Neural cell (in vitro differentiated cells): ENCODE results near the gene C10orf53. TPM values are rescaled to one million over a fixed set of nuclear protein-coding genes. Genes with fewer than 3 reads are reported as not detected.

Experiments
- H2AFZ ChIP-seq: fragments of 200-600, 300-800 bp; sonication (generic), shearing (Covaris generic); 2 replicates; pipeline ENCODE4 v1.6.0; 2014; ENCODE audit warnings: low read depth, mild to moderate bottlenecking, antibody characterized with exemption, low read length, moderate library complexity
- H3F3A ChIP-seq: fragments of 200-600 bp; shearing (Covaris generic); 2 replicates; pipeline ENCODE4 v1.6.1; 2016; ENCODE audit warnings: mild to moderate bottlenecking, moderate library complexity, mixed read lengths, antibody characterized with exemption, low read length; ENCODE audit not compliant: insufficient read depth, poor library complexity, severe bottlenecking
- H3K27ac ChIP-seq: fragments of 200-600, 300-800 bp; sonication (generic), shearing (Covaris generic); 2 replicates; pipeline ENCODE4 v1.5.1; 2014; ENCODE audit warnings: mild to moderate bottlenecking, low read length, moderate library complexity
- H3K27me3 ChIP-seq: fragments of 300-800, 200-600 bp; sonication (generic), shearing (Covaris generic); 2 replicates; pipeline ENCODE4 v1.6.0; 2014; ENCODE audit warnings: mild to moderate bottlenecking, low read depth, low read length, moderate library complexity; ENCODE audit not compliant: insufficient read depth
- H3K36me3 ChIP-seq: fragments of 300-800, 200-600 bp; sonication (generic), shearing (Covaris generic); 2 replicates; pipeline ENCODE4 v1.5.1; 2014; ENCODE audit warnings: mild to moderate bottlenecking, antibody characterized with exemption, low read length, moderate library complexity; ENCODE audit not compliant: insufficient read depth
- H3K4me2 ChIP-seq: fragments of 300-800, 200-600 bp; sonication (generic), shearing (Covaris generic); 2 replicates; pipeline ENCODE4 v1.6.0; 2014; ENCODE audit warnings: mild to moderate bottlenecking, low read length
- H3K4me3 ChIP-seq: fragments of 300-800, 200-600 bp; sonication (generic), shearing (Covaris generic); 2 replicates; pipeline ENCODE4 v1.5.1; 2014; ENCODE audit warnings: mild to moderate bottlenecking, low read length, moderate library complexity
- H3K79me2 ChIP-seq: fragments of 200-600 bp; shearing (Covaris generic); replicated peaks from 2 replicates; pipeline ENCODE4 v1.6.0; 2014; ENCODE audit warnings: mild to moderate bottlenecking, low read length, moderate library complexity; ENCODE audit not compliant: insufficient read depth
- H3K9ac ChIP-seq: fragments of 300-800, 200-600 bp; sonication (generic), shearing (Covaris generic); 2 replicates; pipeline ENCODE4 v1.6.1; 2016; ENCODE audit warnings: mild to moderate bottlenecking, low read length, mixed read lengths
- H3K9me2 ChIP-seq: fragments of 200-600 bp; shearing (Covaris generic); 2 replicates; pipeline ENCODE4 v1.6.1; 2016; ENCODE audit warnings: mild to moderate bottlenecking, low read length, mixed read lengths; ENCODE audit not compliant: insufficient read depth
- H3K9me3 ChIP-seq: fragments of 200-600, 300-800 bp; sonication (generic), shearing (Covaris generic); 2 replicates; pipeline ENCODE4 v1.6.1; 2016; ENCODE audit warnings: mild to moderate bottlenecking, mixed run types, low read length, moderate library complexity, mixed read lengths
- H4K20me1 ChIP-seq: fragments of 200-600 bp; shearing (Covaris generic); 2 replicates; pipeline ENCODE4 v1.6.1; 2016; ENCODE audit warnings: mild to moderate bottlenecking, mixed run types; ENCODE audit not compliant: insufficient read depth
- EP300 ChIP-seq: fragments of 450-650 bp; conservative IDR thresholded peaks from 2 replicates; pipeline ENCODE4 v1.6.1; 2014; ENCODE audit warnings: antibody characterized with exemption, mild to moderate bottlenecking, moderate library complexity; ENCODE audit not compliant: poor library complexity, severe bottlenecking
- EZH2 ChIP-seq: fragments of 200-600, 300-800 bp; shearing (Covaris generic), sonication (generic); IDR thresholded peaks from 2 replicates; pipeline ENCODE4 v1.6.1; 2014; ENCODE audit warnings: antibody characterized with exemption, low read length, borderline replicate concordance, mild to moderate bottlenecking; ENCODE audit not compliant: insufficient read depth, poor library complexity, severe bottlenecking
- MXI1 ChIP-seq: fragments of 450-650 bp; conservative IDR thresholded peaks from 2 replicates; pipeline ENCODE4 v1.6.1; 2014; ENCODE audit warnings: antibody characterized with exemption, mild to moderate bottlenecking; ENCODE audit not compliant: poor library complexity, severe bottlenecking
- POLR2AphosphoS5 ChIP-seq: IDR thresholded peaks from 2 replicates; pipeline ENCODE4 v1.6.1; 2012
- RAD21 ChIP-seq: fragments of 450-650 bp; conservative IDR thresholded peaks from 2 replicates; pipeline ENCODE4 v1.6.1; 2014; ENCODE audit warnings: antibody characterized with exemption, mild to moderate bottlenecking, moderate library complexity
- SMC3 ChIP-seq: fragments of 450-650 bp; conservative IDR thresholded peaks from 2 replicates; pipeline ENCODE4 v1.6.1; 2014; ENCODE audit warnings: antibody characterized with exemption, mild to moderate bottlenecking, moderate library complexity; ENCODE audit not compliant: poor library complexity
- TAF1 ChIP-seq: IDR thresholded peaks from 2 replicates; pipeline ENCODE4 v1.6.1; 2012; ENCODE audit warnings: low read depth
- polyA plus RNA-seq: library from polyadenylated mRNA; depleted of rRNA; stranded (reverse); fragments of >200 nt; gene quantifications from 2 replicates; pipeline ENCODE4 v1.2.3, GENCODE V29; 2014
- TF ChIP-seq, protein P1 (sequence below): IDR thresholded peaks from 2 replicates; pipeline ENCODE4 v1.6.1; 2012; ENCODE audit warnings: borderline replicate concordance
- TF ChIP-seq, protein P2 (sequence below): fragments of 450-650 bp; IDR thresholded peaks from 2 replicates; pipeline ENCODE4 v1.5.1; 2014; ENCODE audit warnings: antibody characterized with exemption, mild to moderate bottlenecking, moderate library complexity; ENCODE audit not compliant: poor library complexity, severe bottlenecking

C10orf53 gene
- polyA plus RNA-seq, 1 donor from 2014 or later = not detected

- no peak overlapping the region for H3K4me2 ChIP-seq
- no peak overlapping the region for H3K4me3 ChIP-seq
- H3K27ac ChIP-seq = no peak overlapping the region
- TF ChIP-seq, protein P1, sequence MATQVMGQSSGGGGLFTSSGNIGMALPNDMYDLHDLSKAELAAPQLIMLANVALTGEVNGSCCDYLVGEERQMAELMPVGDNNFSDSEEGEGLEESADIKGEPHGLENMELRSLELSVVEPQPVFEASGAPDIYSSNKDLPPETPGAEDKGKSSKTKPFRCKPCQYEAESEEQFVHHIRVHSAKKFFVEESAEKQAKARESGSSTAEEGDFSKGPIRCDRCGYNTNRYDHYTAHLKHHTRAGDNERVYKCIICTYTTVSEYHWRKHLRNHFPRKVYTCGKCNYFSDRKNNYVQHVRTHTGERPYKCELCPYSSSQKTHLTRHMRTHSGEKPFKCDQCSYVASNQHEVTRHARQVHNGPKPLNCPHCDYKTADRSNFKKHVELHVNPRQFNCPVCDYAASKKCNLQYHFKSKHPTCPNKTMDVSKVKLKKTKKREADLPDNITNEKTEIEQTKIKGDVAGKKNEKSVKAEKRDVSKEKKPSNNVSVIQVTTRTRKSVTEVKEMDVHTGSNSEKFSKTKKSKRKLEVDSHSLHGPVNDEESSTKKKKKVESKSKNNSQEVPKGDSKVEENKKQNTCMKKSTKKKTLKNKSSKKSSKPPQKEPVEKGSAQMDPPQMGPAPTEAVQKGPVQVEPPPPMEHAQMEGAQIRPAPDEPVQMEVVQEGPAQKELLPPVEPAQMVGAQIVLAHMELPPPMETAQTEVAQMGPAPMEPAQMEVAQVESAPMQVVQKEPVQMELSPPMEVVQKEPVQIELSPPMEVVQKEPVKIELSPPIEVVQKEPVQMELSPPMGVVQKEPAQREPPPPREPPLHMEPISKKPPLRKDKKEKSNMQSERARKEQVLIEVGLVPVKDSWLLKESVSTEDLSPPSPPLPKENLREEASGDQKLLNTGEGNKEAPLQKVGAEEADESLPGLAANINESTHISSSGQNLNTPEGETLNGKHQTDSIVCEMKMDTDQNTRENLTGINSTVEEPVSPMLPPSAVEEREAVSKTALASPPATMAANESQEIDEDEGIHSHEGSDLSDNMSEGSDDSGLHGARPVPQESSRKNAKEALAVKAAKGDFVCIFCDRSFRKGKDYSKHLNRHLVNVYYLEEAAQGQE = no peak
- no peak for TF ChIP-seq RAD21
- TF ChIP-seq SMC3 = no peak
- no peak for TF ChIP-seq EP300
- no peak for TF ChIP-seq MXI1
- no peak for TF ChIP-seq EZH2
- TF ChIP-seq, protein P2, sequence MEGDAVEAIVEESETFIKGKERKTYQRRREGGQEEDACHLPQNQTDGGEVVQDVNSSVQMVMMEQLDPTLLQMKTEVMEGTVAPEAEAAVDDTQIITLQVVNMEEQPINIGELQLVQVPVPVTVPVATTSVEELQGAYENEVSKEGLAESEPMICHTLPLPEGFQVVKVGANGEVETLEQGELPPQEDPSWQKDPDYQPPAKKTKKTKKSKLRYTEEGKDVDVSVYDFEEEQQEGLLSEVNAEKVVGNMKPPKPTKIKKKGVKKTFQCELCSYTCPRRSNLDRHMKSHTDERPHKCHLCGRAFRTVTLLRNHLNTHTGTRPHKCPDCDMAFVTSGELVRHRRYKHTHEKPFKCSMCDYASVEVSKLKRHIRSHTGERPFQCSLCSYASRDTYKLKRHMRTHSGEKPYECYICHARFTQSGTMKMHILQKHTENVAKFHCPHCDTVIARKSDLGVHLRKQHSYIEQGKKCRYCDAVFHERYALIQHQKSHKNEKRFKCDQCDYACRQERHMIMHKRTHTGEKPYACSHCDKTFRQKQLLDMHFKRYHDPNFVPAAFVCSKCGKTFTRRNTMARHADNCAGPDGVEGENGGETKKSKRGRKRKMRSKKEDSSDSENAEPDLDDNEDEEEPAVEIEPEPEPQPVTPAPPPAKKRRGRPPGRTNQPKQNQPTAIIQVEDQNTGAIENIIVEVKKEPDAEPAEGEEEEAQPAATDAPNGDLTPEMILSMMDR = no peak
- no peak for TF ChIP-seq TAF1
- no peak for TF ChIP-seq POLR2AphosphoS5
- H4K20me1 ChIP-seq = no peaks in the 10 kb centered on the region
- no peaks in the 10 kb centered on the region for H3K9me2 ChIP-seq
- H3K27me3 ChIP-seq = no peaks in the 10 kb centered on the region
- H3K9ac ChIP-seq = no peak overlapping the region
- H3K79me2 ChIP-seq = no peaks in the 10 kb centered on the region
- no peaks in the 10 kb centered on the region for H3K36me3 ChIP-seq
- H3K9me3 ChIP-seq = no peaks in the 10 kb centered on the region
- no peaks in the 10 kb centered on the region for H3F3A ChIP-seq
- H2AFZ ChIP-seq = no peak overlapping the region
These were observed 67.3 kb downstream of the C10orf53 start for GRCh38 chr10:49746626-49747302.

Other genes starting within 250 kb of the C10orf53 start
- gene ERCC6, start 140.5 kb upstream of the C10orf53 start, polyA plus RNA-seq = 13.9 and 16.8 TPM in 2 replicates
- gene SLC18A3, start 69.3 kb upstream of the C10orf53 start, polyA plus RNA-seq = not detected in 2 replicates
- gene CHAT, start 65.6 kb upstream of the C10orf53 start, polyA plus RNA-seq = not detected in 2 replicates
- 40.7 and 46.7 TPM in 2 replicates for gene OGDHL, start 82.7 kb downstream of the C10orf53 start, polyA plus RNA-seq